Astrocyte (in vitro differentiated cells and primary cell): ENCODE results near the gene MMP14. TPM values are rescaled to one million over a fixed set of nuclear protein-coding genes. Genes with fewer than 3 reads are reported as not detected.

ENCODE experiments used
- DNase-seq: peaks from one replicate; pipeline ENCODE4 v3.0.0-alpha.2; 2010; ENCODE audit warnings: low read depth
- FAIRE-seq: peaks from 2 replicates; lab custom pipeline; 2011; peaks lifted over from hg19 to GRCh38; lab: Jason Lieb, UNC
- H2AFZ ChIP-seq: 2 replicates; pipeline ENCODE4 v1.6.0; 2012; ENCODE audit warnings: low read depth, low read length, inconsistent platforms
- H3K27ac ChIP-seq: 2 replicates; pipeline ENCODE4 v1.5.1; 2011; ENCODE audit warnings: low read depth, low read length, inconsistent platforms
- H3K27me3 ChIP-seq: 2 replicates; pipeline ENCODE4 v1.6.0; 2011; ENCODE audit warnings: low read length, inconsistent platforms; ENCODE audit not compliant: insufficient read depth
- H3K36me3 ChIP-seq: 2 replicates; pipeline ENCODE4 v1.5.1; 2011; ENCODE audit warnings: low read length, inconsistent platforms; ENCODE audit not compliant: insufficient read depth
- H3K4me1 ChIP-seq: 2 replicates; pipeline ENCODE4 v1.5.1; 2011; ENCODE audit warnings: low read length, inconsistent platforms; ENCODE audit not compliant: insufficient read depth
- H3K4me2 ChIP-seq: 2 replicates; pipeline ENCODE4 v1.6.0; 2012; ENCODE audit warnings: low read length, inconsistent platforms
- H3K4me3 ChIP-seq: 2 replicates; pipeline ENCODE4 v1.5.1; 2011; ENCODE audit warnings: low read depth, mild to moderate bottlenecking, low read length, inconsistent platforms; ENCODE audit not compliant: insufficient read depth
- H3K79me2 ChIP-seq: 2 replicates; pipeline ENCODE4 v1.6.0; 2012; ENCODE audit warnings: mild to moderate bottlenecking, low read length, inconsistent platforms; ENCODE audit not compliant: insufficient read depth
- H3K9ac ChIP-seq: 2 replicates; pipeline ENCODE4 v1.6.0; 2012; ENCODE audit warnings: mild to moderate bottlenecking, low read length, inconsistent platforms
- H3K9me3 ChIP-seq: 2 replicates; pipeline ENCODE4 v1.5.1; 2012; ENCODE audit warnings: low read depth, mild to moderate bottlenecking, low read length, inconsistent platforms; ENCODE audit not compliant: insufficient read depth
- H4K20me1 ChIP-seq: 2 replicates; pipeline ENCODE4 v1.6.0; 2012; ENCODE audit warnings: low read length, inconsistent platforms; ENCODE audit not compliant: insufficient read depth
- H3K27ac Mint-ChIP-seq: one replicate; pipeline ENCODE4 v1.8.0; 2021; ENCODE audit warnings: mild to moderate bottlenecking, mixed read lengths; ENCODE audit not compliant: unreplicated experiment
- H3K27me3 Mint-ChIP-seq: one replicate; pipeline ENCODE4 v1.8.0; 2021; ENCODE audit warnings: low read depth, mixed read lengths; ENCODE audit not compliant: unreplicated experiment
- H3K36me3 Mint-ChIP-seq: one replicate; pipeline ENCODE4 v1.8.0; 2021; ENCODE audit warnings: low read depth, mixed read lengths; ENCODE audit not compliant: unreplicated experiment
- H3K4me1 Mint-ChIP-seq: one replicate; pipeline ENCODE4 v1.8.0; 2021; ENCODE audit warnings: low read depth, mixed read lengths; ENCODE audit not compliant: unreplicated experiment
- H3K4me3 Mint-ChIP-seq: one replicate; pipeline ENCODE4 v1.8.0; 2021; ENCODE audit warnings: mild to moderate bottlenecking, moderate library complexity, mixed read lengths; ENCODE audit not compliant: unreplicated experiment
- H3K9me3 Mint-ChIP-seq: one replicate; pipeline ENCODE4 v1.8.0; 2021; ENCODE audit warnings: mild to moderate bottlenecking, mixed read lengths; ENCODE audit not compliant: unreplicated experiment
- EZH2 ChIP-seq: IDR thresholded peaks from 2 replicates; pipeline ENCODE4 v1.6.1; 2012; ENCODE audit warnings: mild to moderate bottlenecking, low read length, inconsistent platforms; ENCODE audit not compliant: insufficient read depth
- total RNA-seq: library from RNA; stranded (reverse); gene quantifications from 2 replicates; pipeline ENCODE4 v1.2.1, GENCODE V29; 2021
- TF ChIP-seq, protein P1 (sequence below): IDR thresholded peaks from 2 replicates; pipeline ENCODE4 v1.5.1; 2011; ENCODE audit warnings: low read depth, mild to moderate bottlenecking, inconsistent platforms, low read length, moderate library complexity; ENCODE audit not compliant: insufficient read depth

The MMP14 gene
- total RNA-seq, 1 donor from 2014 or later = 911 TPM

- no peak overlapping the region for H2AFZ ChIP-seq
These were observed 880 bp upstream of the MMP14 start for GRCh38 chr14:22835505-22835904.

GRCh38 chr14:22837114-22837749 lies 847 bp downstream of the MMP14 start:
- peak overlapping the region; percentile 99 for H3K9ac ChIP-seq
- Mint-ChIP-seq H3K4me1 (peaks cover 26% of the 10 kb centered on the region), H3K27ac (peak overlapping the region; percentile 98), H3K27me3 (no peaks in the 10 kb centered on the region), H3K9me3 (no peaks in the 10 kb centered on the region), H3K4me3 (peak overlapping the region; percentile 100), H3K36me3 (peaks cover 25% of the 10 kb centered on the region)
- H3K4me1 ChIP-seq = peaks cover 16% of the 10 kb centered on the region
- H3K79me2 ChIP-seq = peaks cover 64% of the 10 kb centered on the region
- peak overlapping the region; percentile 93 for H3K4me3 ChIP-seq
- FAIRE-seq (no peak), DNase-seq (no peak)
- H3K9me3 ChIP-seq = no peaks in the 10 kb centered on the region
- TF ChIP-seq, protein P1, sequence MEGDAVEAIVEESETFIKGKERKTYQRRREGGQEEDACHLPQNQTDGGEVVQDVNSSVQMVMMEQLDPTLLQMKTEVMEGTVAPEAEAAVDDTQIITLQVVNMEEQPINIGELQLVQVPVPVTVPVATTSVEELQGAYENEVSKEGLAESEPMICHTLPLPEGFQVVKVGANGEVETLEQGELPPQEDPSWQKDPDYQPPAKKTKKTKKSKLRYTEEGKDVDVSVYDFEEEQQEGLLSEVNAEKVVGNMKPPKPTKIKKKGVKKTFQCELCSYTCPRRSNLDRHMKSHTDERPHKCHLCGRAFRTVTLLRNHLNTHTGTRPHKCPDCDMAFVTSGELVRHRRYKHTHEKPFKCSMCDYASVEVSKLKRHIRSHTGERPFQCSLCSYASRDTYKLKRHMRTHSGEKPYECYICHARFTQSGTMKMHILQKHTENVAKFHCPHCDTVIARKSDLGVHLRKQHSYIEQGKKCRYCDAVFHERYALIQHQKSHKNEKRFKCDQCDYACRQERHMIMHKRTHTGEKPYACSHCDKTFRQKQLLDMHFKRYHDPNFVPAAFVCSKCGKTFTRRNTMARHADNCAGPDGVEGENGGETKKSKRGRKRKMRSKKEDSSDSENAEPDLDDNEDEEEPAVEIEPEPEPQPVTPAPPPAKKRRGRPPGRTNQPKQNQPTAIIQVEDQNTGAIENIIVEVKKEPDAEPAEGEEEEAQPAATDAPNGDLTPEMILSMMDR = no peak
- peak overlapping the region; percentile 92 for H3K27ac ChIP-seq
- H3K27me3 ChIP-seq = no peaks in the 10 kb centered on the region
- peak overlapping the region; percentile 90 for H3K4me2 ChIP-seq
- H2AFZ ChIP-seq = no peak overlapping the region
- H4K20me1 ChIP-seq = peaks cover 33% of the 10 kb centered on the region
- H3K36me3 ChIP-seq = peaks cover 35% of the 10 kb centered on the region

More at GRCh38 chr14:22835505-22835904, 880 bp upstream of the MMP14 start:
- no peak overlapping the region for H3K4me3 ChIP-seq
- DNase-seq = no peak
- peak overlapping the region; percentile 90 for H3K4me2 ChIP-seq
- H3K36me3 ChIP-seq = peaks cover 28% of the 10 kb centered on the region
- TF ChIP-seq EZH2 = no peak
- peaks cover 19% of the 10 kb centered on the region for H3K4me1 ChIP-seq
- H3K27me3 Mint-ChIP-seq = no peaks in the 10 kb centered on the region
- peak overlapping the region; percentile 100 for H3K4me3 Mint-ChIP-seq
- peaks cover 19% of the 10 kb centered on the region for H3K36me3 Mint-ChIP-seq
- peak overlapping the region; percentile 6 for H3K27ac ChIP-seq
- H3K9me3 ChIP-seq = no peaks in the 10 kb centered on the region
- H3K27ac Mint-ChIP-seq = peak overlapping the region; percentile 98
- peaks cover 64% of the 10 kb centered on the region for H3K79me2 ChIP-seq
- peaks cover 27% of the 10 kb centered on the region for H3K4me1 Mint-ChIP-seq
- no peaks in the 10 kb centered on the region for H3K9me3 Mint-ChIP-seq
- H4K20me1 ChIP-seq = peaks cover 17% of the 10 kb centered on the region
- H3K27me3 ChIP-seq = no peaks in the 10 kb centered on the region
- H3K9ac ChIP-seq = peak overlapping the region; percentile 99
- no peak for FAIRE-seq

- peaks cover 71% of the 10 kb centered on the region for H3K79me2 ChIP-seq
- DNase-seq = peak; percentile 41
- no peak for FAIRE-seq
- H3K4me2 ChIP-seq = peak overlapping the region; percentile 90
- H3K36me3 ChIP-seq = peaks cover 42% of the 10 kb centered on the region
- TF ChIP-seq, protein P1 = no peak
- no peak for TF ChIP-seq EZH2
- no peak overlapping the region for H2AFZ ChIP-seq
- peaks cover 40% of the 10 kb centered on the region for H4K20me1 ChIP-seq
- Mint-ChIP-seq H3K27me3 (no peaks in the 10 kb centered on the region), H3K27ac (peak overlapping the region; percentile 98), H3K9me3 (no peaks in the 10 kb centered on the region), H3K4me1 (peaks cover 26% of the 10 kb centered on the region), H3K36me3 (peaks cover 29% of the 10 kb centered on the region), H3K4me3 (peak overlapping the region; percentile 100)
- no peaks in the 10 kb centered on the region for H3K9me3 ChIP-seq
- H3K27ac ChIP-seq = peak overlapping the region; percentile 92
- H3K9ac ChIP-seq = peak overlapping the region; percentile 99
- no peaks in the 10 kb centered on the region for H3K27me3 ChIP-seq
- H3K4me3 ChIP-seq = peak overlapping the region; percentile 93
- H3K4me1 ChIP-seq = peaks cover 16% of the 10 kb centered on the region
These were observed 1.6 kb downstream of the MMP14 start for GRCh38 chr14:22837750-22838538.
